Stimulated activated CD4-positive, alpha-beta T cell treated with anti-CD3 and anti-CD28 coated beads, Interleukin-4, amount 100 ng/mL, for 48 hours (primary cell): ENCODE data around the gene FABP2.
"Not testable (repeated sequence)": the region's sequence is repeated elsewhere in the genome, so short reads cannot be mapped to it uniquely, and the experiment has no call there.

Experiments
- DNase-seq, 2 donors: peaks; one replicate each; pipeline ENCODE4 v3.0.0-alpha.2; 2020; ENCODE audit warnings: low read depth in 2 of 2

Gene FABP2

GRCh38 chr4:119321921-119322687 lies at the start of gene FABP2:
Gene FABP2 (minus strand): TSS chr4:119322138. CDS start chr4:119322102, 36 bp downstream.
- DNase-seq, result no peak

GRCh38 chr4:119370951-119371683 lies 49.2 kb upstream of the FABP2 start:
- DNase-seq, result not testable (repeated sequence)

- peak; percentile 14 to 45 for DNase-seq
Observed at GRCh38 chr4:119370392-119370791, 48.5 kb upstream of the FABP2 start.

GRCh38 chr4:119366802-119367201 lies 44.9 kb upstream of the FABP2 start:
- not testable (repeated sequence) for DNase-seq

- DNase-seq, result not testable (repeated sequence)
Observed at GRCh38 chr4:119364203-119364602, 42.3 kb upstream of the FABP2 start.

- DNase-seq, result not testable (repeated sequence)
Observed at GRCh38 chr4:119363372-119363771, 41.4 kb upstream of the FABP2 start.

- not testable (repeated sequence) for DNase-seq
Observed at GRCh38 chr4:119362413-119362812, 40.5 kb upstream of the FABP2 start.

GRCh38 chr4:119359873-119360272 lies 37.9 kb upstream of the FABP2 start:
- DNase-seq, result not testable (repeated sequence)

GRCh38 chr4:119356796-119357195 lies 34.9 kb upstream of the FABP2 start:
- DNase-seq, result not testable (repeated sequence)

GRCh38 chr4:119356041-119356440 lies 34.1 kb upstream of the FABP2 start:
- not testable (repeated sequence) for DNase-seq

GRCh38 chr4:119353364-119353763 lies 31.4 kb upstream of the FABP2 start:
- DNase-seq, result not testable (repeated sequence)

GRCh38 chr4:119348169-119348568 lies 26.2 kb upstream of the FABP2 start:
- DNase-seq, result not testable (repeated sequence)

- not testable (repeated sequence) for DNase-seq
Observed at GRCh38 chr4:119343293-119343692, 21.4 kb upstream of the FABP2 start.

- DNase-seq, result not testable (repeated sequence)
Observed at GRCh38 chr4:119339895-119340294, 18.0 kb upstream of the FABP2 start.

- no peak for DNase-seq
Observed at GRCh38 chr4:119337010-119337409, 15.1 kb upstream of the FABP2 start.

- DNase-seq, result not testable (repeated sequence)
Observed at GRCh38 chr4:119336332-119336979, 14.5 kb upstream of the FABP2 start.

- DNase-seq, result no peak
Observed at GRCh38 chr4:119329835-119330620, 8.1 kb upstream of the FABP2 start.

- DNase-seq, result no peak
Observed at GRCh38 chr4:119328695-119329094, 6.8 kb upstream of the FABP2 start.

- no peak for DNase-seq
Observed at GRCh38 chr4:119317990-119318389, 3.9 kb downstream of the FABP2 start.

- DNase-seq, result no peak
Observed at GRCh38 chr4:119315036-119315435, 6.9 kb downstream of the FABP2 start.

GRCh38 chr4:119314356-119314755 lies 7.6 kb downstream of the FABP2 start:
- DNase-seq, result no peak

GRCh38 chr4:119313237-119313636 lies 8.7 kb downstream of the FABP2 start:
- no peak for DNase-seq
